NK-92 (cell line): ENCODE results near the gene ENAH.

ENCODE experiments used
- DNase-seq: peaks from one replicate; lab custom pipeline; 2025; ENCODE audit not compliant: unreplicated experiment; lab: John Stamatoyannopoulos, UW

The ENAH gene

GRCh38 chr1:225441314-225442122, 211.4 kb downstream of the ENAH start:
- no peak for DNase-seq

GRCh38 chr1:225440380-225441221, 212.3 kb downstream of the ENAH start:
- DNase-seq, result no peak

GRCh38 chr1:225437710-225438437, 215.0 kb downstream of the ENAH start:
- no peak for DNase-seq
